LoVo (cell line): ENCODE results near the gene COIL.
"Not testable (repeated sequence)": the region's sequence is repeated elsewhere in the genome, so short reads cannot be mapped to it uniquely, and the experiment has no call there.

Source experiments
- DNase-seq: peaks from one replicate; pipeline ENCODE4 v3.0.0-alpha.2; 2016; ENCODE audit warnings: low spot score

COIL gene

GRCh38 chr17:56978441-56979090, 17.7 kb upstream of the COIL start:
- DNase-seq = no peak

- DNase-seq = peak; percentile 87
These were observed 17.0 kb upstream of the COIL start, which contains the start of gene SCPEP1 for GRCh38 chr17:56977673-56978395. Gene SCPEP1, plus strand, starts transcription at chr17:56978131. Its CDS starts 29 bp downstream, at chr17:56978160.

GRCh38 chr17:56976941-56977608, 16.2 kb upstream of the COIL start:
- no peak for DNase-seq

GRCh38 chr17:56975656-56976055, 14.8 kb upstream of the COIL start:
- no peak for DNase-seq

GRCh38 chr17:56974055-56974454, 13.2 kb upstream of the COIL start:
- no peak for DNase-seq

- DNase-seq = no peak
These were observed 12.7 kb upstream of the COIL start for GRCh38 chr17:56973520-56973919.

GRCh38 chr17:56972111-56972730, 11.4 kb upstream of the COIL start:
- DNase-seq = no peak

GRCh38 chr17:56970974-56971373, 10.1 kb upstream of the COIL start:
- DNase-seq = no peak

- DNase-seq = no peak
These were observed 5.5 kb upstream of the COIL start for GRCh38 chr17:56966338-56966737.

GRCh38 chr17:56965681-56966080, 4.8 kb upstream of the COIL start:
- not testable (repeated sequence) for DNase-seq

GRCh38 chr17:56965241-56965640, 4.4 kb upstream of the COIL start:
- DNase-seq = not testable (repeated sequence)

GRCh38 chr17:56956992-56957391, 3.9 kb downstream of the COIL start:
- DNase-seq = no peak

GRCh38 chr17:56949595-56949994, 11.3 kb downstream of the COIL start:
- DNase-seq = no peak

- DNase-seq = no peak
These were observed 12.4 kb downstream of the COIL start for GRCh38 chr17:56948491-56948890.

GRCh38 chr17:56947741-56948140, 13.1 kb downstream of the COIL start:
- DNase-seq = no peak

- DNase-seq = no peak
These were observed 14.8 kb downstream of the COIL start for GRCh38 chr17:56945938-56946505.

- no peak for DNase-seq
These were observed 17.2 kb downstream of the COIL start for GRCh38 chr17:56943505-56944125.

GRCh38 chr17:56939869-56940484, 20.9 kb downstream of the COIL start:
- DNase-seq = peak; percentile 46

- DNase-seq = not testable (repeated sequence)
These were observed 22.6 kb downstream of the COIL start for GRCh38 chr17:56938206-56938605.

GRCh38 chr17:56937687-56938086, 23.2 kb downstream of the COIL start:
- DNase-seq = no peak

GRCh38 chr17:56936697-56937322, 24.0 kb downstream of the COIL start:
- no peak for DNase-seq
